Urinary bladder (tissue), 4 donors: ENCODE results near the gene PSMD3. TPM values are rescaled to one million over a fixed set of nuclear protein-coding genes. Genes with fewer than 3 reads are reported as not detected.
"Not testable (repeated sequence)": the region's sequence is repeated elsewhere in the genome, so short reads cannot be mapped to it uniquely, and the experiment has no call there.

Source experiments
- DNase-seq: peaks from one replicate; pipeline ENCODE4 v3.0.0-alpha.2; 2015; ENCODE audit errors: extremely low spot score
- H3K27ac ChIP-seq: one replicate; pipeline ENCODE4 v1.5.1; 2013; ENCODE audit warnings: low read depth, mild to moderate bottlenecking, moderate library complexity
- H3K36me3 ChIP-seq: one replicate; pipeline ENCODE4 v1.6.1; 2013; ENCODE audit warnings: mild to moderate bottlenecking, moderate library complexity; ENCODE audit not compliant: insufficient read depth
- H3K4me1 ChIP-seq: one replicate; pipeline ENCODE4 v1.6.1; 2013; ENCODE audit warnings: mild to moderate bottlenecking, moderate library complexity; ENCODE audit not compliant: insufficient read depth
- H3K4me3 ChIP-seq: one replicate; pipeline ENCODE4 v1.5.1; 2013; ENCODE audit warnings: low read depth, low read length
- WGBS: extraction: QIAGEN DNeasy Blood & Tissue Kit; methylation state at CpG from one replicate; pipeline ENCODE4 v1.1.7; 2013; 5-methylcytosine and 5-hydroxymethylcytosine counted together
- polyA plus RNA-seq: library from polyadenylated mRNA; stranded (reverse); fragments of 200-250 nt; gene quantifications from one replicate; pipeline ENCODE4 v1.2.3, GENCODE V29; 2013
- total RNA-seq: library from RNA; depleted of rRNA; stranded (reverse); fragments of >200 nt; gene quantifications from one replicate; pipeline ENCODE4 v1.2.3, GENCODE V29; 2014
- donor health status: healthy with polysubstance abuse.
- donor health status: healthy.

Gene PSMD3
- total and polyA plus RNA-seq, 2 donors, result 36.0 to 80.6 TPM

- Histone ChIP-seq H3K4me3 (no peak overlapping the region), H3K4me1 (no peaks in the 10 kb centered on the region), H3K36me3 (peaks cover 4% of the 10 kb centered on the region), H3K27ac (no peak overlapping the region)
- DNase-seq, result no peak
- 35% methylated on average over 6 of the region's 6 CpGs for WGBS
Measured at GRCh38 chr17:39996800-39997199, 16.2 kb downstream of the PSMD3 start.

GRCh38 chr17:39997543-39997942, 16.9 kb downstream of the PSMD3 start:
- WGBS, result 73% methylated on average over 4 of the region's 4 CpGs
- Histone ChIP-seq H3K4me3 (no peak overlapping the region), H3K27ac (no peak overlapping the region), H3K4me1 (no peaks in the 10 kb centered on the region), H3K36me3 (peaks cover 4% of the 10 kb centered on the region)
- DNase-seq, result no peak

- 82% methylated on average over 4 of the region's 4 CpGs for WGBS
- Histone ChIP-seq H3K27ac (no peak overlapping the region), H3K4me1 (no peaks in the 10 kb centered on the region), H3K4me3 (no peak overlapping the region), H3K36me3 (peaks cover 4% of the 10 kb centered on the region)
- no peak for DNase-seq
Measured at GRCh38 chr17:39999067-39999466, 18.5 kb downstream of the PSMD3 start.

- 88% methylated on average over 7 of the region's 7 CpGs for WGBS
- Histone ChIP-seq H3K27ac (no peak overlapping the region), H3K36me3 (no peaks in the 10 kb centered on the region), H3K4me3 (no peak overlapping the region), H3K4me1 (no peaks in the 10 kb centered on the region)
- no peak for DNase-seq
Measured at GRCh38 chr17:40000161-40000560, 19.6 kb downstream of the PSMD3 start.

GRCh38 chr17:40001335-40001734, 20.7 kb downstream of the PSMD3 start:
- DNase-seq, H3K36me3 ChIP-seq, H3K4me1 ChIP-seq, H3K27ac ChIP-seq, H3K4me3 ChIP-seq: not testable (repeated sequence)
- WGBS, result 95% methylated on average over 8 of the region's 8 CpGs

- H3K4me3 ChIP-seq, result no peak overlapping the region
- no peak overlapping the region for H3K27ac ChIP-seq
- no peaks in the 10 kb centered on the region for H3K4me1 ChIP-seq
- 87% methylated on average over 9 of the region's 9 CpGs for WGBS
- H3K36me3 ChIP-seq, result no peaks in the 10 kb centered on the region
- no peak for DNase-seq
Measured at GRCh38 chr17:40004072-40004471, 23.5 kb downstream of the PSMD3 start.

GRCh38 chr17:40004712-40005111, 24.1 kb downstream of the PSMD3 start:
- no peak for DNase-seq
- Histone ChIP-seq H3K4me1 (no peaks in the 10 kb centered on the region), H3K4me3 (no peak overlapping the region), H3K27ac (no peak overlapping the region), H3K36me3 (no peaks in the 10 kb centered on the region)
- WGBS, result 91% methylated on average over 7 of the region's 7 CpGs

- WGBS, result 69% methylated on average over 6 of the region's 6 CpGs
- no peak for DNase-seq
Measured at GRCh38 chr17:40005520-40005919, 24.9 kb downstream of the PSMD3 start.

GRCh38 chr17:40010946-40011500, 30.4 kb downstream of the PSMD3 start:
- 96% methylated on average over 38 of the region's 38 CpGs for WGBS
- not testable (repeated sequence) for DNase-seq

More at GRCh38 chr17:40005520-40005919, 24.9 kb downstream of the PSMD3 start:
- H3K4me1 ChIP-seq, result no peaks in the 10 kb centered on the region
- no peak overlapping the region for H3K27ac ChIP-seq
- no peaks in the 10 kb centered on the region for H3K36me3 ChIP-seq
- H3K4me3 ChIP-seq, result no peak overlapping the region

GRCh38 chr17:40012017-40012647, 31.5 kb downstream of the PSMD3 start:
- not testable (repeated sequence) for H3K27ac ChIP-seq, H3K36me3 ChIP-seq, H3K4me1 ChIP-seq, H3K4me3 ChIP-seq, DNase-seq
- 78% methylated on average over 21 of the region's 22 CpGs for WGBS

More at GRCh38 chr17:40010946-40011500, 30.4 kb downstream of the PSMD3 start:
- not testable (repeated sequence) for H3K36me3 ChIP-seq, H3K27ac ChIP-seq, H3K4me3 ChIP-seq, H3K4me1 ChIP-seq

- Histone ChIP-seq H3K4me3 (no peak overlapping the region), H3K4me1 (no peaks in the 10 kb centered on the region), H3K27ac (no peak overlapping the region), H3K36me3 (no peaks in the 10 kb centered on the region)
- WGBS, result 51% methylated on average over 18 of the region's 18 CpGs
- no peak for DNase-seq
Measured at GRCh38 chr17:40014375-40014980, 33.9 kb downstream of the PSMD3 start.

- 62% methylated on average over 20 of the region's 20 CpGs for WGBS
Measured at GRCh38 chr17:40015005-40015997, 34.7 kb downstream of the PSMD3 start, which contains the start of gene CSF3. TSS of gene CSF3 (plus strand) at chr17:40015440. CDS start at chr17:40015475, 35 bp downstream.

More at GRCh38 chr17:40015005-40015997, 34.7 kb downstream of the PSMD3 start, which contains the start of gene CSF3:
- no peaks in the 10 kb centered on the region for H3K4me1 ChIP-seq
- H3K27ac ChIP-seq, result no peak within 1 kb of the TSS
- peaks cover 3% of the 10 kb centered on the region for H3K36me3 ChIP-seq
- no peak within 1 kb of the TSS for H3K4me3 ChIP-seq
- no peak for DNase-seq
